ENCODE measurements around the gene BTG1.

GRCh38 chr12:92094751-92095161 lies 50.9 kb downstream of the BTG1 start:
- no peak for TF ChIP-seq CTCF (IDR thresholded peaks at IDR 0.05; ENCODE audit: low read length)
- TF ChIP-seq EZH2 (IDR thresholded peaks at IDR 0.05; ENCODE audit: borderline replicate concordance, low read length), result no peak
